ENCODE data around the gene TMIGD3.

TMIGD3 gene

GRCh38 chr1:111496398-111496797 is 7.0 kb downstream of the TMIGD3 start:
- Histone ChIP-seq H3K36me3 (ENCODE audit: control insufficient read depth, low read length) (no peaks in the 10 kb centered on the region), H3K4me3 (ENCODE audit: low read length) (no peak overlapping the region), H3K9me3 (ENCODE audit: control insufficient read depth, insufficient read depth, low read length) (no peaks in the 10 kb centered on the region), H3K4me1 (ENCODE audit: control insufficient read depth, low read length) (peaks cover 6% of the 10 kb centered on the region; the same call in 1 of the 2 replicates), H4K20me1 (ENCODE audit: control insufficient read depth, insufficient read depth, low read depth, low read length) (no peaks in the 10 kb centered on the region), H3F3A (ENCODE audit: control insufficient read depth, insufficient read depth) (no peaks in the 10 kb centered on the region), H3K27ac (ENCODE audit: low read depth, low read length) (no peak overlapping the region), H3K79me2 (ENCODE audit: control insufficient read depth, low read length) (no peaks in the 10 kb centered on the region), H3K27me3 (ENCODE audit: control insufficient read depth, low read length) (no peaks in the 10 kb centered on the region), H3K9me2 (replicated peaks; ENCODE audit: control insufficient read depth, low read length) (no peaks in the 10 kb centered on the region), H3K4me2 (ENCODE audit: low read length) (no peak overlapping the region)
- TF ChIP-seq CTCF (IDR thresholded peaks at IDR 0.05; ENCODE audit: low read depth, low read length, poor library complexity, severe bottlenecking) (no peak), EZH2phosphoT487 (IDR thresholded peaks at IDR 0.05; ENCODE audit: borderline replicate concordance, low read length) (no peak)

- Histone ChIP-seq H3K9me2 (replicated peaks; ENCODE audit: control insufficient read depth, low read length) (no peaks in the 10 kb centered on the region), H3K4me2 (ENCODE audit: low read length) (no peak overlapping the region), H3K4me1 (ENCODE audit: control insufficient read depth, low read length) (no peaks in the 10 kb centered on the region), H3K27ac (ENCODE audit: low read depth, low read length) (no peak overlapping the region), H3K9me3 (ENCODE audit: control insufficient read depth, insufficient read depth, low read length) (no peaks in the 10 kb centered on the region), H3K4me3 (ENCODE audit: low read length) (no peak overlapping the region), H3F3A (ENCODE audit: control insufficient read depth, insufficient read depth) (no peaks in the 10 kb centered on the region), H3K79me2 (ENCODE audit: control insufficient read depth, low read length) (no peaks in the 10 kb centered on the region), H3K27me3 (ENCODE audit: control insufficient read depth, low read length) (no peaks in the 10 kb centered on the region), H3K36me3 (ENCODE audit: control insufficient read depth, low read length) (no peaks in the 10 kb centered on the region), H4K20me1 (ENCODE audit: control insufficient read depth, insufficient read depth, low read depth, low read length) (no peaks in the 10 kb centered on the region)
- TF ChIP-seq EZH2phosphoT487 (IDR thresholded peaks at IDR 0.05; ENCODE audit: borderline replicate concordance, low read length) (no peak), CTCF (IDR thresholded peaks at IDR 0.05; ENCODE audit: low read depth, low read length, poor library complexity, severe bottlenecking) (no peak)
Measured at GRCh38 chr1:111491070-111491469, 12.4 kb downstream of the TMIGD3 start.

GRCh38 chr1:111490220-111490619 is 13.2 kb downstream of the TMIGD3 start:
- no peaks in the 10 kb centered on the region for H3K9me3 ChIP-seq (ENCODE audit: control insufficient read depth, insufficient read depth, low read length)

More at GRCh38 chr1:111490220-111490619, 13.2 kb downstream of the TMIGD3 start:
- TF ChIP-seq CTCF (IDR thresholded peaks at IDR 0.05; ENCODE audit: low read depth, low read length, poor library complexity, severe bottlenecking) (no peak), EZH2phosphoT487 (IDR thresholded peaks at IDR 0.05; ENCODE audit: borderline replicate concordance, low read length) (no peak)
- Histone ChIP-seq H3F3A (ENCODE audit: control insufficient read depth, insufficient read depth) (no peaks in the 10 kb centered on the region), H3K36me3 (ENCODE audit: control insufficient read depth, low read length) (no peaks in the 10 kb centered on the region), H4K20me1 (ENCODE audit: control insufficient read depth, insufficient read depth, low read depth, low read length) (no peaks in the 10 kb centered on the region), H3K4me1 (ENCODE audit: control insufficient read depth, low read length) (no peaks in the 10 kb centered on the region), H3K27me3 (ENCODE audit: control insufficient read depth, low read length) (no peaks in the 10 kb centered on the region), H3K79me2 (ENCODE audit: control insufficient read depth, low read length) (no peaks in the 10 kb centered on the region), H3K9me2 (replicated peaks; ENCODE audit: control insufficient read depth, low read length) (no peaks in the 10 kb centered on the region), H3K4me2 (ENCODE audit: low read length) (no peak overlapping the region), H3K27ac (ENCODE audit: low read depth, low read length) (no peak overlapping the region), H3K4me3 (ENCODE audit: low read length) (no peak overlapping the region)
